ENCODE measurements around the gene MCM9.

Gene MCM9

GRCh38 chr6:118791499-118791898 lies 143.5 kb downstream of the MCM9 start:
- no peak for TF ChIP-seq ZNF274 (IDR thresholded peaks at IDR 0.05; ENCODE audit: low read depth, low read length)
- H3K4me3 ChIP-seq (ENCODE audit: low read length), result no peak overlapping the region

- no peak overlapping the region for H3K4me3 ChIP-seq (ENCODE audit: low read length)
- no peak for TF ChIP-seq ZNF274 (IDR thresholded peaks at IDR 0.05; ENCODE audit: low read depth, low read length)
Measured at GRCh38 chr6:118789954-118790353, 145.0 kb downstream of the MCM9 start.

GRCh38 chr6:118789419-118789818 lies 145.5 kb downstream of the MCM9 start:
- no peak for TF ChIP-seq ZNF274 (IDR thresholded peaks at IDR 0.05; ENCODE audit: low read depth, low read length)
- H3K4me3 ChIP-seq (ENCODE audit: low read length), result no peak overlapping the region

GRCh38 chr6:118788702-118789101 lies 146.3 kb downstream of the MCM9 start:
- no peak overlapping the region for H3K4me3 ChIP-seq (ENCODE audit: low read length)
- no peak for TF ChIP-seq ZNF274 (IDR thresholded peaks at IDR 0.05; ENCODE audit: low read depth, low read length)

GRCh38 chr6:118787724-118788423 lies 147.1 kb downstream of the MCM9 start:
- no peak for TF ChIP-seq ZNF274 (IDR thresholded peaks at IDR 0.05; ENCODE audit: low read depth, low read length)
- no peak overlapping the region for H3K4me3 ChIP-seq (ENCODE audit: low read length)

GRCh38 chr6:118786596-118787453 lies 148.1 kb downstream of the MCM9 start:
- no peak overlapping the region for H3K4me3 ChIP-seq (ENCODE audit: low read length)

GRCh38 chr6:118785601-118786000 lies 149.4 kb downstream of the MCM9 start:
- no peak overlapping the region for H3K4me3 ChIP-seq (ENCODE audit: low read length)
- no peak for TF ChIP-seq ZNF274 (IDR thresholded peaks at IDR 0.05; ENCODE audit: low read depth, low read length)

More at GRCh38 chr6:118786596-118787453, 148.1 kb downstream of the MCM9 start:
- no peak for TF ChIP-seq ZNF274 (IDR thresholded peaks at IDR 0.05; ENCODE audit: low read depth, low read length)

GRCh38 chr6:118784641-118785164 lies 150.3 kb downstream of the MCM9 start:
- H3K4me3 ChIP-seq (ENCODE audit: low read length), result no peak overlapping the region

GRCh38 chr6:118783931-118784550 lies 150.9 kb downstream of the MCM9 start:
- TF ChIP-seq ZNF274 (IDR thresholded peaks at IDR 0.05; ENCODE audit: low read depth, low read length), result no peak
- H3K4me3 ChIP-seq (ENCODE audit: low read length), result no peak overlapping the region

More at GRCh38 chr6:118784641-118785164, 150.3 kb downstream of the MCM9 start:
- TF ChIP-seq ZNF274 (IDR thresholded peaks at IDR 0.05; ENCODE audit: low read depth, low read length), result no peak

- no peak for TF ChIP-seq ZNF274 (IDR thresholded peaks at IDR 0.05; ENCODE audit: low read depth, low read length)
- H3K4me3 ChIP-seq (ENCODE audit: low read length), result no peak overlapping the region
Measured at GRCh38 chr6:118782651-118783050, 152.3 kb downstream of the MCM9 start.

GRCh38 chr6:118781897-118782296 lies 153.1 kb downstream of the MCM9 start:
- no peak for TF ChIP-seq ZNF274 (IDR thresholded peaks at IDR 0.05; ENCODE audit: low read depth, low read length)
- H3K4me3 ChIP-seq (ENCODE audit: low read length), result no peak overlapping the region

- no peak overlapping the region for H3K4me3 ChIP-seq (ENCODE audit: low read length)
- no peak for TF ChIP-seq ZNF274 (IDR thresholded peaks at IDR 0.05; ENCODE audit: low read depth, low read length)
Measured at GRCh38 chr6:118780668-118781067, 154.3 kb downstream of the MCM9 start.

- H3K4me3 ChIP-seq (ENCODE audit: low read length), result no peak overlapping the region
- no peak for TF ChIP-seq ZNF274 (IDR thresholded peaks at IDR 0.05; ENCODE audit: low read depth, low read length)
Measured at GRCh38 chr6:118776607-118777549, 158.1 kb downstream of the MCM9 start.
